ENCODE measurements around the gene MICA.
"Not testable (repeated sequence)": the region's sequence is repeated elsewhere in the genome, so short reads cannot be mapped to it uniquely, and the experiment has no call there.

Gene MICA

GRCh38 chr6:31414771-31415265 is 11.4 kb downstream of the MICA start:
- DNase-seq = no peak

GRCh38 chr6:31416394-31417014 is 13.1 kb downstream of the MICA start:
- no peak for DNase-seq

GRCh38 chr6:31418251-31418650 is 14.9 kb downstream of the MICA start:
- no peak for DNase-seq

GRCh38 chr6:31419842-31420241 is 16.4 kb downstream of the MICA start:
- DNase-seq = no peak

GRCh38 chr6:31420546-31420945 is 17.2 kb downstream of the MICA start:
- DNase-seq = no peak

GRCh38 chr6:31422587-31422986 is 19.2 kb downstream of the MICA start:
- DNase-seq = no peak

GRCh38 chr6:31423550-31423949 is 20.2 kb downstream of the MICA start:
- no peak for DNase-seq

GRCh38 chr6:31426395-31427354 is 23.3 kb downstream of the MICA start:
- DNase-seq = no peak

GRCh38 chr6:31430449-31430848 is 27.1 kb downstream of the MICA start:
- no peak for DNase-seq

GRCh38 chr6:31435051-31435450 is 31.7 kb downstream of the MICA start:
- not testable (repeated sequence) for DNase-seq

GRCh38 chr6:31438222-31438621 is 34.8 kb downstream of the MICA start:
- no peak for DNase-seq

- no peak for DNase-seq
Observed at GRCh38 chr6:31438677-31439076, 35.3 kb downstream of the MICA start.

GRCh38 chr6:31441365-31442267 is 38.2 kb downstream of the MICA start:
- DNase-seq = peak; percentile 65

GRCh38 chr6:31446481-31446880 is 43.1 kb downstream of the MICA start:
- peak; percentile 51 for DNase-seq

GRCh38 chr6:31446999-31447789 is 43.8 kb downstream of the MICA start:
- not testable (repeated sequence) for DNase-seq

GRCh38 chr6:31450751-31451150 is 47.4 kb downstream of the MICA start:
- no peak for DNase-seq

- DNase-seq = no peak
Observed at GRCh38 chr6:31452859-31453258, 49.5 kb downstream of the MICA start.

GRCh38 chr6:31453259-31453658 is 49.9 kb downstream of the MICA start:
- no peak for DNase-seq

GRCh38 chr6:31459864-31460263 is 56.5 kb downstream of the MICA start:
- not testable (repeated sequence) for DNase-seq

- DNase-seq = no peak
Observed at GRCh38 chr6:31460361-31461025, 57.1 kb downstream of the MICA start.

Data from HCEC 1CT (cell line).